Measurements from ENCODE around the gene SMPDL3A. TPM values are rescaled to one million over a fixed set of nuclear protein-coding genes. Genes with fewer than 3 reads are reported as not detected.
A peak's percentile ranks its signal among the peaks of the same experiment; 100 is the strongest.

The SMPDL3A gene
- total RNA-seq, 2 experiments from 2014 or later: 0.31 to 0.49 TPM

- intact Hi-C loops (cut with micrococcal nuclease): no loop called here
- no peak overlapping the region for H3K27ac Mint-ChIP-seq
- no peak for DNase-seq
- H3K4me3 Mint-ChIP-seq: no peak overlapping the region
- peaks cover 22% of the 10 kb centered on the region for H3K27me3 Mint-ChIP-seq (ENCODE audit: low read depth)
- no peaks in the 10 kb centered on the region for H3K4me1 Mint-ChIP-seq (ENCODE audit: low read depth)
- CTCF ChIA-PET: no interaction called here
- H3K36me3 Mint-ChIP-seq (ENCODE audit: low read depth): no peaks in the 10 kb centered on the region
- no peaks in the 10 kb centered on the region for H3K9me3 Mint-ChIP-seq
Measured at GRCh38 chr6:122778985-122779661, 9.9 kb upstream of the SMPDL3A start.

GRCh38 chr6:122779667-122780066 is 9.4 kb upstream of the SMPDL3A start, which contains the start of gene FABP7:
TSS of gene FABP7 (plus strand) at chr6:122779716. CDS start at chr6:122779795, 79 bp downstream.
- intact Hi-C loops (cut with micrococcal nuclease): no loop called here
- no peaks in the 10 kb centered on the region for H3K36me3 Mint-ChIP-seq (ENCODE audit: low read depth)
- CTCF ChIA-PET: no interaction called here
- peaks cover 22% of the 10 kb centered on the region for H3K27me3 Mint-ChIP-seq (ENCODE audit: low read depth)
- H3K4me1 Mint-ChIP-seq (ENCODE audit: low read depth): no peaks in the 10 kb centered on the region
- no peaks in the 10 kb centered on the region for H3K9me3 Mint-ChIP-seq
- no peak for DNase-seq
- no peak within 1 kb of the TSS for H3K4me3 Mint-ChIP-seq
- no peak within 1 kb of the TSS for H3K27ac Mint-ChIP-seq

GRCh38 chr6:122780114-122780513 is 8.9 kb upstream of the SMPDL3A start:
- no peaks in the 10 kb centered on the region for H3K9me3 Mint-ChIP-seq
- intact Hi-C loops (cut with micrococcal nuclease): no loop called here

GRCh38 chr6:122781716-122782115 is 7.3 kb upstream of the SMPDL3A start:
- H3K4me3 Mint-ChIP-seq: no peak overlapping the region
- CTCF ChIA-PET: no interaction called here
- no peaks in the 10 kb centered on the region for H3K9me3 Mint-ChIP-seq
- no peak overlapping the region for H3K27ac Mint-ChIP-seq
- intact Hi-C loops (cut with micrococcal nuclease): no loop called here
- peaks cover 30% of the 10 kb centered on the region for H3K27me3 Mint-ChIP-seq (ENCODE audit: low read depth)
- no peaks in the 10 kb centered on the region for H3K36me3 Mint-ChIP-seq (ENCODE audit: low read depth)
- no peak for DNase-seq
- H3K4me1 Mint-ChIP-seq (ENCODE audit: low read depth): no peaks in the 10 kb centered on the region

More at GRCh38 chr6:122780114-122780513, 8.9 kb upstream of the SMPDL3A start:
- Mint-ChIP-seq H3K4me1 (ENCODE audit: low read depth) (no peaks in the 10 kb centered on the region), H3K36me3 (ENCODE audit: low read depth) (no peaks in the 10 kb centered on the region), H3K4me3 (no peak overlapping the region), H3K27me3 (ENCODE audit: low read depth) (peaks cover 24% of the 10 kb centered on the region), H3K27ac (no peak overlapping the region)
- CTCF ChIA-PET: no interaction called here
- no peak for DNase-seq

- H3K36me3 Mint-ChIP-seq (ENCODE audit: low read depth): no peaks in the 10 kb centered on the region
- CTCF ChIA-PET: interaction anchor here (0.8 kb wide), 1 partner anchor 17 kb away, joined by 3 read pairs; no protein-coding TSS in a partner anchor
- peaks cover 42% of the 10 kb centered on the region for H3K27me3 Mint-ChIP-seq (ENCODE audit: low read depth)
Measured at GRCh38 chr6:122783401-122783800, 5.7 kb upstream of the SMPDL3A start.

GRCh38 chr6:122785891-122786290 is 3.2 kb upstream of the SMPDL3A start:
- peaks cover 55% of the 10 kb centered on the region for H3K27me3 Mint-ChIP-seq (ENCODE audit: low read depth)
- intact Hi-C loops (cut with micrococcal nuclease): no loop called here

More at GRCh38 chr6:122783401-122783800, 5.7 kb upstream of the SMPDL3A start:
- DNase-seq: no peak
- Mint-ChIP-seq H3K27ac (no peak overlapping the region), H3K9me3 (no peaks in the 10 kb centered on the region), H3K4me1 (ENCODE audit: low read depth) (no peaks in the 10 kb centered on the region), H3K4me3 (no peak overlapping the region)
- intact Hi-C loops (cut with micrococcal nuclease): no loop called here

GRCh38 chr6:122787721-122788120 is 1.3 kb upstream of the SMPDL3A start:
- CTCF ChIA-PET: no interaction called here
- Mint-ChIP-seq H3K36me3 (ENCODE audit: low read depth) (no peaks in the 10 kb centered on the region), H3K27ac (no peak overlapping the region), H3K4me3 (no peak overlapping the region), H3K27me3 (ENCODE audit: low read depth) (peaks cover 65% of the 10 kb centered on the region), H3K9me3 (no peaks in the 10 kb centered on the region), H3K4me1 (ENCODE audit: low read depth) (peaks cover 14% of the 10 kb centered on the region)
- intact Hi-C loops (cut with micrococcal nuclease): loop anchor here (1.0 to 2.0 kb wide), 3 partner anchors 28 to 51 kb away; no protein-coding TSS in a partner anchor
- DNase-seq: no peak

More at GRCh38 chr6:122785891-122786290, 3.2 kb upstream of the SMPDL3A start:
- CTCF ChIA-PET: interaction anchor here (1.3 kb wide), 1 partner anchor 9 kb away, joined by 3 read pairs; no protein-coding TSS in a partner anchor
- H3K9me3 Mint-ChIP-seq: no peaks in the 10 kb centered on the region
- H3K27ac Mint-ChIP-seq: no peak overlapping the region
- DNase-seq: no peak
- no peaks in the 10 kb centered on the region for H3K36me3 Mint-ChIP-seq (ENCODE audit: low read depth)
- H3K4me3 Mint-ChIP-seq: no peak overlapping the region
- H3K4me1 Mint-ChIP-seq (ENCODE audit: low read depth): peaks cover 14% of the 10 kb centered on the region

GRCh38 chr6:122788208-122788607 is 850 bp upstream of the SMPDL3A start:
- intact Hi-C loops (cut with micrococcal nuclease): loop anchor here (1.0 to 2.0 kb wide), 3 partner anchors 29 to 51 kb away; no protein-coding TSS in a partner anchor
- Mint-ChIP-seq H3K4me3 (no peak overlapping the region), H3K36me3 (ENCODE audit: low read depth) (no peaks in the 10 kb centered on the region), H3K9me3 (no peaks in the 10 kb centered on the region), H3K27me3 (ENCODE audit: low read depth) (peaks cover 64% of the 10 kb centered on the region), H3K4me1 (ENCODE audit: low read depth) (peaks cover 14% of the 10 kb centered on the region), H3K27ac (no peak overlapping the region)
- CTCF ChIA-PET: no interaction called here
- no peak for DNase-seq

GRCh38 chr6:122788663-122789181 is 336 bp upstream of the SMPDL3A start:
- intact Hi-C loops (cut with micrococcal nuclease): loop anchor here (1.0 to 2.0 kb wide), 3 partner anchors 29 to 50 kb away; no protein-coding TSS in a partner anchor
- peak overlapping the region; percentile 85 for H3K4me3 Mint-ChIP-seq
- H3K36me3 Mint-ChIP-seq (ENCODE audit: low read depth): no peaks in the 10 kb centered on the region
- peaks cover 14% of the 10 kb centered on the region for H3K4me1 Mint-ChIP-seq (ENCODE audit: low read depth)
- CTCF ChIA-PET: interaction anchor here (1.4 to 1.8 kb wide), 2 partner anchors 13 to 51 kb away, joined by 3 to 6 read pairs; no protein-coding TSS in a partner anchor
- no peak overlapping the region for H3K27ac Mint-ChIP-seq
- H3K27me3 Mint-ChIP-seq (ENCODE audit: low read depth): peaks cover 62% of the 10 kb centered on the region
- no peak for DNase-seq
- no peaks in the 10 kb centered on the region for H3K9me3 Mint-ChIP-seq

GRCh38 chr6:122790028-122790422 is 967 bp downstream of the SMPDL3A start:
- no peak for DNase-seq
- Mint-ChIP-seq H3K36me3 (ENCODE audit: low read depth) (no peaks in the 10 kb centered on the region), H3K27me3 (ENCODE audit: low read depth) (peaks cover 63% of the 10 kb centered on the region), H3K4me1 (ENCODE audit: low read depth) (peaks cover 14% of the 10 kb centered on the region), H3K4me3 (peak overlapping the region; percentile 85), H3K27ac (no peak overlapping the region), H3K9me3 (no peaks in the 10 kb centered on the region)
- CTCF ChIA-PET: interaction anchor here (1.4 to 1.8 kb wide), 2 partner anchors 12 to 49 kb away, joined by 3 to 6 read pairs; no protein-coding TSS in a partner anchor
- intact Hi-C loops (cut with micrococcal nuclease): no loop called here

- intact Hi-C loops (cut with micrococcal nuclease): no loop called here
- peaks cover 62% of the 10 kb centered on the region for H3K27me3 Mint-ChIP-seq (ENCODE audit: low read depth)
- DNase-seq: no peak
Measured at GRCh38 chr6:122790423-122791309, 1.6 kb downstream of the SMPDL3A start.

GRCh38 chr6:122791310-122791679 is 2.2 kb downstream of the SMPDL3A start:
- peaks cover 56% of the 10 kb centered on the region for H3K27me3 Mint-ChIP-seq (ENCODE audit: low read depth)

More at GRCh38 chr6:122790423-122791309, 1.6 kb downstream of the SMPDL3A start:
- peaks cover 14% of the 10 kb centered on the region for H3K4me1 Mint-ChIP-seq (ENCODE audit: low read depth)
- peak overlapping the region; percentile 85 for H3K4me3 Mint-ChIP-seq
- no peaks in the 10 kb centered on the region for H3K9me3 Mint-ChIP-seq
- no peaks in the 10 kb centered on the region for H3K36me3 Mint-ChIP-seq (ENCODE audit: low read depth)
- no peak overlapping the region for H3K27ac Mint-ChIP-seq
- CTCF ChIA-PET: interaction anchor here (1.8 kb wide), 1 partner anchor 49 kb away, joined by 6 read pairs; no protein-coding TSS in a partner anchor

More at GRCh38 chr6:122791310-122791679, 2.2 kb downstream of the SMPDL3A start:
- CTCF ChIA-PET: interaction anchor here (1.1 kb wide), 1 partner anchor 49 kb away, joined by 3 read pairs; no protein-coding TSS in a partner anchor
- Mint-ChIP-seq H3K36me3 (ENCODE audit: low read depth) (no peaks in the 10 kb centered on the region), H3K4me1 (ENCODE audit: low read depth) (peaks cover 14% of the 10 kb centered on the region), H3K27ac (no peak overlapping the region), H3K4me3 (no peak overlapping the region), H3K9me3 (no peaks in the 10 kb centered on the region)
- intact Hi-C loops (cut with micrococcal nuclease): no loop called here
- DNase-seq: no peak

Measured in activated naive CD4-positive, alpha-beta T cell treated with anti-CD3 and anti-CD28 coated beads for 36 hours (primary cell).